Neuronal stem cell (in vitro differentiated cells): ENCODE data around the gene DUSP10.

Experiments used
- DNase-seq: peaks from one replicate; pipeline ENCODE4 v3.0.0-alpha.2; 2013; ENCODE audit warnings: low spot score
- H2AFZ ChIP-seq: one replicate; pipeline ENCODE4 v1.6.1; 2013; ENCODE audit warnings: mild to moderate bottlenecking, low read length, inconsistent platforms
- H2AK5ac ChIP-seq: 2 replicates; pipeline ENCODE4 v1.6.1; 2013; ENCODE audit warnings: low read depth, mild to moderate bottlenecking, inconsistent platforms, low read length, moderate library complexity, mixed read lengths
- H2BK120ac ChIP-seq: 2 replicates; pipeline ENCODE4 v1.6.1; 2013; ENCODE audit warnings: low read depth, mild to moderate bottlenecking, inconsistent platforms, low read length, moderate library complexity, mixed read lengths
- H2BK12ac ChIP-seq: one replicate; pipeline ENCODE4 v1.6.1; 2013; ENCODE audit warnings: low read length, inconsistent platforms
- H2BK15ac ChIP-seq: 2 replicates; pipeline ENCODE4 v1.6.1; 2013; ENCODE audit warnings: mild to moderate bottlenecking, low read length, inconsistent platforms, mixed read lengths
- H2BK5ac ChIP-seq: one replicate; pipeline ENCODE4 v1.6.1; 2013; ENCODE audit warnings: inconsistent platforms, mild to moderate bottlenecking, low read length, moderate library complexity
- H3K14ac ChIP-seq: one replicate; pipeline ENCODE4 v1.6.1; 2013; ENCODE audit warnings: low read length, inconsistent platforms
- H3K18ac ChIP-seq: 2 replicates; pipeline ENCODE4 v1.6.1; 2013; ENCODE audit warnings: low read length, inconsistent platforms
- H3K23ac ChIP-seq: 2 replicates; pipeline ENCODE4 v1.6.1; 2013; ENCODE audit warnings: low read depth, mild to moderate bottlenecking, mixed read lengths, low read length, inconsistent platforms; ENCODE audit not compliant: poor library complexity
- H3K27ac ChIP-seq: replicated peaks from 3 replicates; pipeline ENCODE4 v1.5.1; 2013; ENCODE audit warnings: low read length, inconsistent platforms
- H3K27me3 ChIP-seq, 3 experiments: 2 replicates each; pipeline ENCODE4 v1.6.1; 2013; ENCODE audit warnings: low read length in 3 of 3, mild to moderate bottlenecking in 2 of 3, inconsistent platforms in 1 of 3, low read depth in 1 of 3, mixed read lengths in 1 of 3, moderate library complexity in 1 of 3; ENCODE audit not compliant: control insufficient read depth in 3 of 3, insufficient read depth in 3 of 3
- H3K36me3 ChIP-seq, 2 donors: replicated peaks in 1 of 2; 2 replicates each; pipeline ENCODE4 v1.6.1; 2013; ENCODE audit warnings: low read length in 2 of 2; ENCODE audit not compliant: control insufficient read depth in 2 of 2, insufficient read depth in 2 of 2
- H3K4ac ChIP-seq: 2 replicates; pipeline ENCODE4 v1.6.1; 2013; ENCODE audit warnings: inconsistent platforms, mild to moderate bottlenecking, low read length, moderate library complexity
- H3K4me1 ChIP-seq, 2 donors: 1 replicate in 1 of 2; 2 replicates in 1 of 2; pipeline ENCODE4 v1.6.1; 2013; ENCODE audit warnings: low read length in 2 of 2, low read depth in 1 of 2; ENCODE audit not compliant: control insufficient read depth in 2 of 2, insufficient read depth in 1 of 2
- H3K4me2 ChIP-seq: one replicate; pipeline ENCODE4 v1.6.1; 2013; ENCODE audit warnings: mild to moderate bottlenecking, low read length, inconsistent platforms; ENCODE audit not compliant: insufficient read depth, poor library complexity, severe bottlenecking
- H3K4me3 ChIP-seq, 2 donors: 2 replicates each; pipeline ENCODE4 v1.5.1; 2013; ENCODE audit warnings: low read length in 2 of 2, mild to moderate bottlenecking in 2 of 2, inconsistent platforms in 1 of 2, moderate library complexity in 1 of 2
- H3K79me1 ChIP-seq: one replicate; pipeline ENCODE4 v1.6.1; 2013; ENCODE audit warnings: low read depth, mild to moderate bottlenecking, inconsistent platforms, low read length, moderate library complexity
- H3K9ac ChIP-seq: one replicate; pipeline ENCODE4 v1.6.1; 2013; ENCODE audit warnings: mild to moderate bottlenecking, low read depth, low read length, inconsistent platforms; ENCODE audit not compliant: poor library complexity
- H3K9me3 ChIP-seq, 2 donors: replicated peaks in 1 of 2; 2 replicates each; pipeline versions ENCODE3 to v1.6.1; 2013; ENCODE audit warnings: low read length in 2 of 2, mild to moderate bottlenecking in 2 of 2, inconsistent platforms in 1 of 2, low read depth in 1 of 2, mixed read lengths in 1 of 2, moderate library complexity in 1 of 2; ENCODE audit not compliant: control insufficient read depth in 2 of 2, insufficient read depth in 1 of 2
- H4K8ac ChIP-seq: one replicate; pipeline ENCODE4 v1.6.1; 2013; ENCODE audit warnings: low read depth, mild to moderate bottlenecking, inconsistent platforms, low read length, moderate library complexity
- H4K91ac ChIP-seq: one replicate; pipeline ENCODE4 v1.6.1; 2013; ENCODE audit warnings: low read length, low read depth, mild to moderate bottlenecking, inconsistent platforms; ENCODE audit not compliant: poor library complexity
- WGBS, 2 donors: extraction: QIAGEN DNeasy Blood & Tissue Kit; methylation state at CpG; one replicate each; pipeline ENCODE4 v1.1.7; 2013; ENCODE audit warnings: missing lambda C conversion rate in 2 of 2, mixed read lengths in 1 of 2; ENCODE audit not compliant: insufficient read length in 2 of 2, insufficient replicate concordance in 1 of 2; ENCODE audit errors: extremely low coverage in 2 of 2; 5-methylcytosine and 5-hydroxymethylcytosine counted together

The DUSP10 gene

DNA sequence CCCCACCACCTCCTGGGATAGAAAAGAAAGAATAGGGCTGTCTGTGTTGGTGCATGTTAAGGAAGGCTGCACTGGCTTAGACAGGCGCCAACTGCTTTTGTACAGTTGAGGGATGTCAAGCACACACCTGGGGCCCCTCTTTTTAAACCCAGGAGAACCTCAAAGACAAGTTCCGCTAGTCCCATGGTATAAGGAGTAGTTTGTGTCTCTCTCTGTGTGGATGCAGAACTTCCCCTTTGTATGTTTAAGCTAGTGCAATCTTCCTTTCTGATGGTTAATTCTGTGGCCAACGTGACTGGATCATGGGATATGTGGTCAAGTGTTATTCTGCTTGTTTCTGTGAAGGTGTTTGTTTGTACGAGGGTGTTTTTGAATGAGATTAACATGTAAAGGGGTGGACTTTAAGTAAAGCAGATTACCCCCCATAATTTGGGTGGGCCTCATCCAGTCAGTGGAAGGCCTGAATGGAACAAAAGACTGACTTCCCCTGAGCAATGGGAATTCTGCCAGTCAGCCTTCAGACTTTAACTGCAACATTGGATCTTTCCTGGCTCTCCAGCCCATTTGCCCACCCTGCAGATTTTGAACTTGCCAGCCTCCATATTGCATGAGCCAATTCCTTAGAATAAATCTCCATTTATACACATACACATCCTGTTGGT, 9.5 kb upstream of the DUSP10 start:
- no peak overlapping the region for H3K23ac ChIP-seq
- no peak overlapping the region for H4K8ac ChIP-seq
- H2BK120ac ChIP-seq, result no peak overlapping the region
- no peak overlapping the region for H2BK5ac ChIP-seq
- DNase-seq, result no peak
- no peaks in the 10 kb centered on the region for H3K36me3 ChIP-seq
- no peaks in the 10 kb centered on the region for H3K9me3 ChIP-seq
- H4K91ac ChIP-seq, result no peak overlapping the region
- H2AK5ac ChIP-seq, result no peak overlapping the region
- peaks cover 0 to 6% (median 0%) of the 10 kb centered on the region in 3 experiments for H3K27me3 ChIP-seq
- H3K4me3 ChIP-seq, result no peak overlapping the region
- H3K4me1 ChIP-seq, result no peaks in the 10 kb centered on the region
- H3K18ac ChIP-seq, result no peak overlapping the region
- H3K79me1 ChIP-seq, result no peaks in the 10 kb centered on the region
- no peak overlapping the region for H2AFZ ChIP-seq
- H3K4me2 ChIP-seq, result no peak overlapping the region
- WGBS, 2 donors, result 100% methylated on average over 1 of the region's 4 CpGs; no CpG with 5 or more reads in 1 of the 2 donors
- H3K4ac ChIP-seq, result no peak overlapping the region
- no peak overlapping the region for H3K9ac ChIP-seq
- H3K27ac ChIP-seq, result no peak overlapping the region
- no peak overlapping the region for H2BK15ac ChIP-seq
- no peak overlapping the region for H3K14ac ChIP-seq
- H2BK12ac ChIP-seq, result no peak overlapping the region

DNA sequence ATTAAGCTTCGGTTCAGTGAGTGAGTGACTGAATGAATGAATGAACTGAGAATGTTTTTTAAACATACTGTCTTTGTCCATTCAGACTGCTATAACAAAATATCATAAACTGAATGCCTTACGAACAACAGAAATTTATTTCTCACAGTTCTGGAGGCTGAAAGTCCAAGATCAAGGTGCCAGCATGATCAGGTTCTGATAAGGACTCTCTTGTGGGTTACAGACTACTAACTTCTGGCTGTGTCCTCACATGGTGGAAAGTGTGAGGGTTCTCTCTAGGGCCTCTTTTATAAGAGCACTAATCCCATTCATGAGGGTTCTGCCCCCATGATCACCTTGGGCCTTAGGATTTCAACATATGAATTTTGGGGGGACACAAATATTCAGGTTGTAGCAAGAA, 7.1 kb upstream of the DUSP10 start:
- WGBS, 2 donors, result no CpG with 5 or more reads among the region's 2 CpGs
- Histone ChIP-seq H3K4me1 (no peaks in the 10 kb centered on the region), H3K4ac (no peak overlapping the region), H4K91ac (no peak overlapping the region), H3K18ac (no peak overlapping the region), H3K79me1 (no peaks in the 10 kb centered on the region), H4K8ac (no peak overlapping the region), H3K23ac (no peak overlapping the region), H3K14ac (no peak overlapping the region), H3K27me3 (peaks cover 0 to 16% (median 0%) of the 10 kb centered on the region in 3 experiments), H2BK12ac (no peak overlapping the region), H2AK5ac (no peak overlapping the region), H2AFZ (no peak overlapping the region), H2BK15ac (no peak overlapping the region), H3K36me3 (no peaks in the 10 kb centered on the region), H3K4me2 (no peak overlapping the region), H3K9ac (no peak overlapping the region), H2BK5ac (no peak overlapping the region), H2BK120ac (no peak overlapping the region), H3K27ac (no peak overlapping the region), H3K4me3 (no peak overlapping the region), H3K9me3 (no peaks in the 10 kb centered on the region)
- DNase-seq, result no peak

DNA sequence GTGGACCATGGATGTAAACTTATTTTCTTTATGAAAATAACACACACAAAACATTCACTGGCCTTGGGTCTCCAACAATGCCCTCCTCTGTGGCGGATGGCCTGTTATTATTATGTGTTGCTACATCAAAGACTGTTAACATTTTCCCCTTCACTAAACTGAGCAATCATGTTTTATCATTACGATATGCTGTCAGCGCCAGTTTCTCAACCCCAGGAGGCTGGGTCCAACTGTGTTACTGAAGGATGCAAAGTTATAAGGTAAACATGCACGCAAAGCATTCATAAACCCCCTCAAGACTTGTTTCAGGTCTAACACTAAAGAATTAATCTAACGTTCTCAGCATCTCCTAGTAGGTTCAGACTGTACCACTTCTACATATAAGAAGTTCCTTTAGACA, 6.0 kb upstream of the DUSP10 start:
- no peak overlapping the region for H2AFZ ChIP-seq
- no peak overlapping the region for H2AK5ac ChIP-seq
- H3K18ac ChIP-seq, result no peak overlapping the region
- H3K4ac ChIP-seq, result no peak overlapping the region
- no peak for DNase-seq
- H3K27me3 ChIP-seq, result peaks cover 0 to 24% (median 0%) of the 10 kb centered on the region in 3 experiments
- WGBS, 2 donors, result no CpG with 5 or more reads among the region's 5 CpGs
- H2BK15ac ChIP-seq, result no peak overlapping the region
- no peak overlapping the region for H4K8ac ChIP-seq
- H2BK12ac ChIP-seq, result no peak overlapping the region
- no peak overlapping the region for H3K14ac ChIP-seq
- no peak overlapping the region for H2BK5ac ChIP-seq
- H3K79me1 ChIP-seq, result no peaks in the 10 kb centered on the region
- H3K36me3 ChIP-seq, result no peaks in the 10 kb centered on the region
- H2BK120ac ChIP-seq, result no peak overlapping the region
- H3K9ac ChIP-seq, result no peak overlapping the region
- no peak overlapping the region for H3K4me3 ChIP-seq
- H3K9me3 ChIP-seq, result no peaks in the 10 kb centered on the region
- H3K4me1 ChIP-seq, result peaks cover 0 to 3% of the 10 kb centered on the region in 2 donors
- no peak overlapping the region for H3K4me2 ChIP-seq
- H3K23ac ChIP-seq, result no peak overlapping the region
- no peak overlapping the region for H4K91ac ChIP-seq
- no peak overlapping the region for H3K27ac ChIP-seq

DNA sequence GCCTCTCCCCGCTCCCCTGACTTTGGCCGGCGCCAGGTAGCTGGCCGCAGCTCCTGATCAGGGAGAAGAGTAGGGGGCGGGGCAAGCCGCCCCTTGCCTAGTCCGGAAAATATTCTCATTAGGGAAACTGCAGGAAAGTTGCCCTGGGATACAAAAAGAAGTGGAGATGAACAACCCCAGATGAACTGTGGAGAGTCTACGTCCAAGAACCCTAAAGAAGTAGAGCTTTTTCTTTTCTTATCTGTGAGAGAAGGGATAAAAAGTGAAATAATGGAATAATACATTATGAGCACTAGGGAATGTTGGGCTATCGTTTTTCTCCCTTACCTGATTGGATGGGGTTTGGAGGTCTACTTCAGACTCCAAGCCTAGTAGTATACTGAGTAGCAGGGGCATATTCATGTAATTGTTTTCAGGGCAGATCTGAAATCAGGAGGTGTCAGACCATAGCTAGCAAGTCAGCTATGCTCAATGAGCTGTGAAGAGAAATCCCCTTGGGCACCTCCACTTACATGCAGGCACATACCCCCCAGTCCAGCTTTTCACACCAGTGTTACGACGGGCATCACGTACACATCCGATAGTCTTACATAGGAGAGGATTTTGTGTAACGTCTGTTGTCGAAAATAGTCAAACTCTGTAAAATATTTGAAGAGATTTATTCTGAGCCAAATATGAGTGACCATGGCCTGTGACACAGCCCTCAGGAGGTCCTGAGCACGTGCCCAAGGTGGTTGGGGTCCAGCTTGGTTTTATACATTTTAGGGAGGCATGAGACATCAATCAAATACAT, 1.7 kb upstream of the DUSP10 start:
- no peak for DNase-seq
- Histone ChIP-seq H3K27ac (peak overlapping the region; percentile 11), H3K23ac (peak overlapping the region; percentile 22), H3K4ac (no peak overlapping the region), H2AFZ (peak overlapping the region; percentile 93), H3K4me3 (peak overlapping the region; percentile 68 to 91), H3K4me2 (peak overlapping the region; percentile 84), H3K4me1 (peaks cover 0 to 9% of the 10 kb centered on the region in 2 donors), H3K36me3 (no peaks in the 10 kb centered on the region), H3K14ac (no peak overlapping the region), H3K18ac (no peak overlapping the region), H2BK5ac (no peak overlapping the region), H3K79me1 (no peaks in the 10 kb centered on the region), H2AK5ac (no peak overlapping the region), H3K9ac (peak overlapping the region; percentile 79), H2BK15ac (no peak overlapping the region), H2BK120ac (no peak overlapping the region), H3K9me3 (no peaks in the 10 kb centered on the region), H4K8ac (no peak overlapping the region), H3K27me3 (peaks cover 0 to 51% (median 12%) of the 10 kb centered on the region in 3 experiments), H4K91ac (no peak overlapping the region), H2BK12ac (no peak overlapping the region)
- WGBS, 2 donors, result no CpG with 5 or more reads among the region's 16 CpGs
